HG03565 (cell line): Measurements from ENCODE around the gene LRRC74A.

Experiments
- ATAC-seq: cut with Tn5 transposase; IDR thresholded peaks from one replicate; pipeline ENCODE4 v1.9.1; 2021; ENCODE audit warnings: mild to moderate bottlenecking, moderate library complexity; ENCODE audit not compliant: unreplicated experiment

The LRRC74A gene

GRCh38 chr14:76918256-76918781 is 92.1 kb downstream of the LRRC74A start:
- no peak for ATAC-seq

- ATAC-seq, result no peak
Observed at GRCh38 chr14:76918782-76919394, 92.7 kb downstream of the LRRC74A start.
